ENCODE results near the gene IER5. TPM values are rescaled to one million over a fixed set of nuclear protein-coding genes. Genes with fewer than 3 reads are reported as not detected.
A peak's percentile ranks its signal among the peaks of the same experiment; 100 is the strongest.

IER5 gene
- total and polyA plus RNA-seq, 9 of the 15 experiments (the other 6 are each of a cell fraction or from before 2014, with no cell fraction given), result 2.4 to 32.1 (median 12.0) TPM

- no peak for TF ChIP-seq UBTF (IDR thresholded peaks at IDR 0.05; ENCODE audit: borderline replicate concordance in 1 of 2, low read depth in 2 of 2, low read length in 2 of 2)
- TF ChIP-seq SREBF2 (CRISPR knock-in tag; IDR thresholded peaks at IDR 0.05), result no peak
- TF ChIP-seq IRF2 (CRISPR knock-in tag; IDR thresholded peaks at IDR 0.05), result no peak
- TF ChIP-seq PKNOX1 (IDR thresholded peaks at IDR 0.05), result peak; percentile 24; the same call in 1 of the 2 replicates
- no peak for TF ChIP-seq YY1 (IDR thresholded peaks at IDR 0.05; ENCODE audit: borderline replicate concordance in 1 of 3, control insufficient read depth in 1 of 3, extremely low read depth in 1 of 3, insufficient read depth in 3 of 3, insufficient read length in 1 of 3, insufficient replicate concordance in 2 of 3, low read depth in 1 of 3, low read length in 2 of 3)
- TF ChIP-seq, protein P1, sequence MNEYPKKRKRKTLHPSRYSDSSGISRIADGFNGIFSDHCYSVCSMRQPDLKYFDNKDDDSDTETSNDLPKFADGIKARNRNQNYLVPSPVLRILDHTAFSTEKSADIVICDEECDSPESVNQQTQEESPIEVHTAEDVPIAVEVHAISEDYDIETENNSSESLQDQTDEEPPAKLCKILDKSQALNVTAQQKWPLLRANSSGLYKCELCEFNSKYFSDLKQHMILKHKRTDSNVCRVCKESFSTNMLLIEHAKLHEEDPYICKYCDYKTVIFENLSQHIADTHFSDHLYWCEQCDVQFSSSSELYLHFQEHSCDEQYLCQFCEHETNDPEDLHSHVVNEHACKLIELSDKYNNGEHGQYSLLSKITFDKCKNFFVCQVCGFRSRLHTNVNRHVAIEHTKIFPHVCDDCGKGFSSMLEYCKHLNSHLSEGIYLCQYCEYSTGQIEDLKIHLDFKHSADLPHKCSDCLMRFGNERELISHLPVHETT (CRISPR knock-in tag; conservative IDR thresholded peaks at IDR 0.05 in 1 of 2, IDR thresholded peaks at IDR 0.05 in 1 of 2), result no peak
- TF ChIP-seq, protein P2, sequence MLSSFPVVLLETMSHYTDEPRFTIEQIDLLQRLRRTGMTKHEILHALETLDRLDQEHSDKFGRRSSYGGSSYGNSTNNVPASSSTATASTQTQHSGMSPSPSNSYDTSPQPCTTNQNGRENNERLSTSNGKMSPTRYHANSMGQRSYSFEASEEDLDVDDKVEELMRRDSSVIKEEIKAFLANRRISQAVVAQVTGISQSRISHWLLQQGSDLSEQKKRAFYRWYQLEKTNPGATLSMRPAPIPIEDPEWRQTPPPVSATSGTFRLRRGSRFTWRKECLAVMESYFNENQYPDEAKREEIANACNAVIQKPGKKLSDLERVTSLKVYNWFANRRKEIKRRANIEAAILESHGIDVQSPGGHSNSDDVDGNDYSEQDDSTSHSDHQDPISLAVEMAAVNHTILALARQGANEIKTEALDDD (IDR thresholded peaks at IDR 0.05), result 0 out of 2 replicates have a peak, but pooled peaks have one; percentile 13
- peak; percentile 40; the same call in 1 of the 2 replicates for TF ChIP-seq SOX6 (IDR thresholded peaks at IDR 0.05)
- no peak for TF ChIP-seq ZNF512 (tag; IDR thresholded peaks at IDR 0.05)
- TF ChIP-seq SMARCC2 (IDR thresholded peaks at IDR 0.05; ENCODE audit: low read depth), result peak; percentile 51; the same call in 1 of the 2 replicates
- TF ChIP-seq HBP1 (CRISPR knock-in tag; IDR thresholded peaks at IDR 0.05), result no peak
- peak; percentile 90; the same call in 1 of the 2 replicates for TF ChIP-seq DMBX1 (CRISPR knock-in tag; IDR thresholded peaks at IDR 0.05; ENCODE audit: borderline replicate concordance)
- 0 out of 2 replicates have a peak, but pooled peaks have one; percentile 12 for TF ChIP-seq ESRRA (IDR thresholded peaks at IDR 0.05; ENCODE audit: borderline replicate concordance, low read depth)
- no peak for TF ChIP-seq MED1 (CRISPR knock-in tag; IDR thresholded peaks at IDR 0.05; ENCODE audit: borderline replicate concordance)
These were observed 53.0 kb downstream of the IER5 start (continued) for GRCh38 chr1:181141431-181141910.
